OCI-M2 (cell line): ENCODE results near the gene RASSF3.
"Not testable (repeated sequence)": the region's sequence is repeated elsewhere in the genome, so short reads cannot be mapped to it uniquely, and the experiment has no call there.

ENCODE experiments used
- DNase-seq: peaks from one replicate; lab custom pipeline; 2025; ENCODE audit not compliant: unreplicated experiment; lab: John Stamatoyannopoulos, UW

The RASSF3 gene

GRCh38 chr12:64688219-64688618, 77.9 kb downstream of the RASSF3 start:
- no peak for DNase-seq

GRCh38 chr12:64688715-64689114, 78.4 kb downstream of the RASSF3 start:
- DNase-seq = no peak

GRCh38 chr12:64690236-64690635, 79.9 kb downstream of the RASSF3 start:
- DNase-seq = not testable (repeated sequence)

- DNase-seq = no peak
These were observed 81.0 kb downstream of the RASSF3 start for GRCh38 chr12:64691227-64691794.

GRCh38 chr12:64691795-64692583, 81.7 kb downstream of the RASSF3 start:
- no peak for DNase-seq

- no peak for DNase-seq
These were observed 84.1 kb downstream of the RASSF3 start for GRCh38 chr12:64694130-64695040.

- no peak for DNase-seq
These were observed 85.3 kb downstream of the RASSF3 start for GRCh38 chr12:64695550-64695949.

- no peak for DNase-seq
These were observed 85.9 kb downstream of the RASSF3 start for GRCh38 chr12:64696080-64696741.

- DNase-seq = no peak
These were observed 89.3 kb downstream of the RASSF3 start for GRCh38 chr12:64699504-64700115.

GRCh38 chr12:64700532-64700931, 90.2 kb downstream of the RASSF3 start:
- DNase-seq = no peak

GRCh38 chr12:64701283-64701682, 91.0 kb downstream of the RASSF3 start:
- no peak for DNase-seq

GRCh38 chr12:64706306-64706705, 96.0 kb downstream of the RASSF3 start:
- DNase-seq = no peak

- no peak for DNase-seq
These were observed 96.6 kb downstream of the RASSF3 start for GRCh38 chr12:64706857-64707256.

GRCh38 chr12:64707362-64707761, 97.1 kb downstream of the RASSF3 start:
- DNase-seq = no peak

- no peak for DNase-seq
These were observed 97.6 kb downstream of the RASSF3 start for GRCh38 chr12:64707926-64708325.

GRCh38 chr12:64709429-64709828, 99.1 kb downstream of the RASSF3 start:
- no peak for DNase-seq

- no peak for DNase-seq
These were observed 103.1 kb downstream of the RASSF3 start for GRCh38 chr12:64713376-64713775.

- no peak for DNase-seq
These were observed 104.3 kb downstream of the RASSF3 start for GRCh38 chr12:64714551-64714968.

GRCh38 chr12:64716371-64716770, 106.1 kb downstream of the RASSF3 start:
- DNase-seq = no peak

GRCh38 chr12:64716839-64717455, 106.7 kb downstream of the RASSF3 start:
- DNase-seq = no peak
